ENCODE measurements around the gene HDGFL2. TPM values are rescaled to one million over a fixed set of nuclear protein-coding genes. Genes with fewer than 3 reads are reported as not detected.

The HDGFL2 gene
- total and polyA plus RNA-seq, 4 donors = 3.4 to 15.7 (median 14.1) TPM

GRCh38 chr19:4550479-4551050 is 78.5 kb downstream of the HDGFL2 start (continued):
- TF ChIP-seq, protein P1, sequence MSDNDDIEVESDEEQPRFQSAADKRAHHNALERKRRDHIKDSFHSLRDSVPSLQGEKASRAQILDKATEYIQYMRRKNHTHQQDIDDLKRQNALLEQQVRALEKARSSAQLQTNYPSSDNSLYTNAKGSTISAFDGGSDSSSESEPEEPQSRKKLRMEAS (IDR thresholded peaks at IDR 0.05) = no peak
- TF ChIP-seq FOXA2 (IDR thresholded peaks at IDR 0.05) (no peak), FOXA1 (IDR thresholded peaks at IDR 0.05) (no peak), SP1 (IDR thresholded peaks at IDR 0.05) (no peak), HNF4G (IDR thresholded peaks at IDR 0.05) (no peak), RXRA (IDR thresholded peaks at IDR 0.05) (no peak)
- TF ChIP-seq, protein P2, sequence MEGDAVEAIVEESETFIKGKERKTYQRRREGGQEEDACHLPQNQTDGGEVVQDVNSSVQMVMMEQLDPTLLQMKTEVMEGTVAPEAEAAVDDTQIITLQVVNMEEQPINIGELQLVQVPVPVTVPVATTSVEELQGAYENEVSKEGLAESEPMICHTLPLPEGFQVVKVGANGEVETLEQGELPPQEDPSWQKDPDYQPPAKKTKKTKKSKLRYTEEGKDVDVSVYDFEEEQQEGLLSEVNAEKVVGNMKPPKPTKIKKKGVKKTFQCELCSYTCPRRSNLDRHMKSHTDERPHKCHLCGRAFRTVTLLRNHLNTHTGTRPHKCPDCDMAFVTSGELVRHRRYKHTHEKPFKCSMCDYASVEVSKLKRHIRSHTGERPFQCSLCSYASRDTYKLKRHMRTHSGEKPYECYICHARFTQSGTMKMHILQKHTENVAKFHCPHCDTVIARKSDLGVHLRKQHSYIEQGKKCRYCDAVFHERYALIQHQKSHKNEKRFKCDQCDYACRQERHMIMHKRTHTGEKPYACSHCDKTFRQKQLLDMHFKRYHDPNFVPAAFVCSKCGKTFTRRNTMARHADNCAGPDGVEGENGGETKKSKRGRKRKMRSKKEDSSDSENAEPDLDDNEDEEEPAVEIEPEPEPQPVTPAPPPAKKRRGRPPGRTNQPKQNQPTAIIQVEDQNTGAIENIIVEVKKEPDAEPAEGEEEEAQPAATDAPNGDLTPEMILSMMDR (IDR thresholded peaks at IDR 0.05; ENCODE audit: low read depth, low read length, missing input control) = no peak
- TF ChIP-seq, protein P3, sequence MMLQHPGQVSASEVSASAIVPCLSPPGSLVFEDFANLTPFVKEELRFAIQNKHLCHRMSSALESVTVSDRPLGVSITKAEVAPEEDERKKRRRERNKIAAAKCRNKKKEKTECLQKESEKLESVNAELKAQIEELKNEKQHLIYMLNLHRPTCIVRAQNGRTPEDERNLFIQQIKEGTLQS (IDR thresholded peaks at IDR 0.05) = no peak

Small RNA genes lying within 50 kb of the gene (small RNA-seq; reads per million reads assigned to genes)
- not detected for gene MIR4746

Other genes starting within 250 kb of the HDGFL2 start
- gene EBI3, start 242.8 kb upstream of the HDGFL2 start, total RNA-seq = 1 to 10 TPM; 1.8 to 2.5 TPM
- 1 to 10 TPM; 2.5 to 7.8 TPM for gene EBI3, start 242.8 kb upstream of the HDGFL2 start, polyA plus RNA-seq
- 10 to 100 TPM in 1 of 2 donors, 1 to 10 TPM in 1; 9.2 to 12.7 TPM for gene YJU2, start 225.2 kb upstream of the HDGFL2 start, total RNA-seq
- 10 to 100 TPM in 1 of 2 donors, 1 to 10 TPM in 1; 6.5 to 11.4 TPM for gene YJU2, start 225.2 kb upstream of the HDGFL2 start, polyA plus RNA-seq
- gene SHD, start 193.0 kb upstream of the HDGFL2 start, total RNA-seq = 1 to 10 TPM in 1 of 2 donors, under 1 TPM in 1; 0.09 to 2.3 TPM
- gene SHD, start 193.0 kb upstream of the HDGFL2 start, polyA plus RNA-seq = 10 to 100 TPM in 1 of 2 donors, 1 to 10 TPM in 1; 6.8 to 15.7 TPM
- gene TMIGD2, start 169.9 kb upstream of the HDGFL2 start, total RNA-seq = under 1 TPM; 0.47 to 0.50 TPM
- gene TMIGD2, start 169.9 kb upstream of the HDGFL2 start, polyA plus RNA-seq = under 1 TPM; 0.16 to 0.94 TPM
- under 1 TPM in 1 of 2 donors, not detected in 1; 0.92 TPM for gene FSD1, start 167.7 kb upstream of the HDGFL2 start, total RNA-seq
- gene FSD1, start 167.7 kb upstream of the HDGFL2 start, polyA plus RNA-seq = under 1 TPM; 0.05 to 0.19 TPM
- 10 to 100 TPM in 1 of 2 donors, 1 to 10 TPM in 1; 8.6 to 26.4 TPM for gene STAP2, start 133.5 kb upstream of the HDGFL2 start, total RNA-seq
- 10 to 100 TPM; 23.6 to 24.5 TPM for gene STAP2, start 133.5 kb upstream of the HDGFL2 start, polyA plus RNA-seq
- gene MPND, start 128.7 kb upstream of the HDGFL2 start, total RNA-seq = 1 to 10 TPM; 4.7 to 9.9 TPM
- gene MPND, start 128.7 kb upstream of the HDGFL2 start, polyA plus RNA-seq = 1 to 10 TPM; 9.0 to 9.4 TPM
- 10 to 100 TPM; 16.7 to 19.7 TPM for gene SH3GL1, start 71.8 kb upstream of the HDGFL2 start, total RNA-seq
- 10 to 100 TPM; 16.5 to 27.8 TPM for gene SH3GL1, start 71.8 kb upstream of the HDGFL2 start, polyA plus RNA-seq
- 10 to 100 TPM in 1 of 2 donors, 1 to 10 TPM in 1; 2.9 to 20.8 TPM for gene CHAF1A, start 69.7 kb upstream of the HDGFL2 start, total RNA-seq
- gene CHAF1A, start 69.7 kb upstream of the HDGFL2 start, polyA plus RNA-seq = 1 to 10 TPM; 1.0 to 2.1 TPM
- 10 to 100 TPM; 33.0 to 92.3 TPM for gene UBXN6, start 14.5 kb upstream of the HDGFL2 start, total RNA-seq
- 10 to 100 TPM; 39.5 to 68.6 TPM for gene UBXN6, start 14.5 kb upstream of the HDGFL2 start, polyA plus RNA-seq
- gene PLIN4, start 46.2 kb downstream of the HDGFL2 start, total RNA-seq = 10 to 100 TPM in 1 of 2 donors, 1 to 10 TPM in 1; 3.1 to 49.1 TPM
- 10 to 100 TPM in 1 of 2 donors, 1 to 10 TPM in 1; 5.0 to 14.1 TPM for gene PLIN4, start 46.2 kb downstream of the HDGFL2 start, polyA plus RNA-seq
- 10 to 100 TPM; 13.3 to 83.8 TPM for gene PLIN5, start 62.9 kb downstream of the HDGFL2 start, total RNA-seq
- gene PLIN5, start 62.9 kb downstream of the HDGFL2 start, polyA plus RNA-seq = 10 to 100 TPM; 51.8 to 61.5 TPM
- gene LRG1, start 67.7 kb downstream of the HDGFL2 start, total RNA-seq = 100 to 1,000 TPM in 1 of 2 donors, 10 to 100 TPM in 1; 57.8 to 581 TPM
- gene LRG1, start 67.7 kb downstream of the HDGFL2 start, polyA plus RNA-seq = 1,000 to 10,000 TPM in 1 of 2 donors, 100 to 1,000 TPM in 1; 741 to 1,122 TPM
- gene SEMA6B, start 87.4 kb downstream of the HDGFL2 start, total RNA-seq = 1 to 10 TPM; 2.8 to 3.1 TPM
- gene SEMA6B, start 87.4 kb downstream of the HDGFL2 start, polyA plus RNA-seq = 1 to 10 TPM in 1 of 2 donors, under 1 TPM in 1; 0.58 to 3.2 TPM
- 10 to 100 TPM; 15.6 to 29.0 TPM for gene TNFAIP8L1, start 167.2 kb downstream of the HDGFL2 start, total RNA-seq
- 10 to 100 TPM; 19.1 to 21.2 TPM for gene TNFAIP8L1, start 167.2 kb downstream of the HDGFL2 start, polyA plus RNA-seq
- gene MYDGF, start 198.0 kb downstream of the HDGFL2 start, total RNA-seq = 10 to 100 TPM; 85.1 to 88.9 TPM
- gene MYDGF, start 198.0 kb downstream of the HDGFL2 start, polyA plus RNA-seq = 100 to 1,000 TPM; 198 to 222 TPM

All from liver (tissue), 6 donors.